ENCODE measurements around the gene CRYGA. TPM values are rescaled to one million over a fixed set of nuclear protein-coding genes. Genes with fewer than 3 reads are reported as not detected.

The CRYGA gene
- total and polyA plus RNA-seq, 4 donors, result 0.36 to 0.43 TPM; not detected in 2

- peak; percentile 43 to 81 (median 57) for DNase-seq (ENCODE audit: low read depth in 4 of 6, low spot score in 6 of 6)
- H3K9me3 ChIP-seq (ENCODE audit: control insufficient read depth, insufficient read depth, low read length), result no peaks in the 10 kb centered on the region
- no peaks in the 10 kb centered on the region for H3K27me3 ChIP-seq (ENCODE audit: control insufficient read depth, insufficient read depth, low read length)
- WGBS (ENCODE audit: insufficient coverage), result 20% methylated on average over 1 of the region's 5 CpGs
- peak overlapping the region; percentile 70 for H3K27ac ChIP-seq (ENCODE audit: low read depth, low read length)
- H3K4me1 ChIP-seq (ENCODE audit: control insufficient read depth, insufficient read depth, low read length), result peaks cover 10% of the 10 kb centered on the region
- H3K4me3 ChIP-seq (ENCODE audit: low read depth, low read length), result peak overlapping the region; percentile 16
- H3K36me3 ChIP-seq (ENCODE audit: control insufficient read depth, insufficient read depth, low read length), result no peaks in the 10 kb centered on the region
These were observed 25.9 kb upstream of the CRYGA start for GRCh38 chr2:208189069-208189809.

GRCh38 chr2:208186893-208187292 is 23.5 kb upstream of the CRYGA start:
- no peaks in the 10 kb centered on the region for H3K36me3 ChIP-seq (ENCODE audit: control insufficient read depth, insufficient read depth, low read length)
- peak in 1 of 6 donors; percentile 59 for DNase-seq (ENCODE audit: low read depth in 4 of 6, low spot score in 6 of 6)
- no peaks in the 10 kb centered on the region for H3K27me3 ChIP-seq (ENCODE audit: control insufficient read depth, insufficient read depth, low read length)
- no peak overlapping the region for H3K4me3 ChIP-seq (ENCODE audit: low read depth, low read length)
- H3K4me1 ChIP-seq (ENCODE audit: control insufficient read depth, insufficient read depth, low read length), result peaks cover 17% of the 10 kb centered on the region
- 83% methylated on average over 1 of the region's 2 CpGs for WGBS (ENCODE audit: insufficient coverage)
- H3K9me3 ChIP-seq (ENCODE audit: control insufficient read depth, insufficient read depth, low read length), result no peaks in the 10 kb centered on the region
- peak overlapping the region; percentile 7 for H3K27ac ChIP-seq (ENCODE audit: low read depth, low read length)

GRCh38 chr2:208186465-208186864 is 23.1 kb upstream of the CRYGA start:
- no peaks in the 10 kb centered on the region for H3K9me3 ChIP-seq (ENCODE audit: control insufficient read depth, insufficient read depth, low read length)
- no peak overlapping the region for H3K27ac ChIP-seq (ENCODE audit: low read depth, low read length)
- peaks cover 17% of the 10 kb centered on the region for H3K4me1 ChIP-seq (ENCODE audit: control insufficient read depth, insufficient read depth, low read length)
- no peaks in the 10 kb centered on the region for H3K36me3 ChIP-seq (ENCODE audit: control insufficient read depth, insufficient read depth, low read length)
- no peaks in the 10 kb centered on the region for H3K27me3 ChIP-seq (ENCODE audit: control insufficient read depth, insufficient read depth, low read length)
- peak in 1 of 6 donors; percentile 35 for DNase-seq (ENCODE audit: low read depth in 4 of 6, low spot score in 6 of 6)
- no peak overlapping the region for H3K4me3 ChIP-seq (ENCODE audit: low read depth, low read length)
- WGBS (ENCODE audit: insufficient coverage), result 33% methylated on average over 4 of the region's 5 CpGs

- Histone ChIP-seq H3K4me1 (ENCODE audit: control insufficient read depth, insufficient read depth, low read length) (peaks cover 17% of the 10 kb centered on the region), H3K27ac (ENCODE audit: low read depth, low read length) (peak overlapping the region; percentile 43), H3K27me3 (ENCODE audit: control insufficient read depth, insufficient read depth, low read length) (no peaks in the 10 kb centered on the region), H3K36me3 (ENCODE audit: control insufficient read depth, insufficient read depth, low read length) (peaks cover 2% of the 10 kb centered on the region), H3K4me3 (ENCODE audit: low read depth, low read length) (no peak overlapping the region), H3K9me3 (ENCODE audit: control insufficient read depth, insufficient read depth, low read length) (no peaks in the 10 kb centered on the region)
- DNase-seq (ENCODE audit: low read depth in 4 of 6, low spot score in 6 of 6), result peak in 2 of 6 donors; percentile 65 to 66
- WGBS (ENCODE audit: insufficient coverage), result 2% methylated on average over 5 of the region's 12 CpGs
These were observed 20.8 kb upstream of the CRYGA start for GRCh38 chr2:208183972-208184705.

- Histone ChIP-seq H3K4me3 (ENCODE audit: low read depth, low read length) (no peak overlapping the region), H3K36me3 (ENCODE audit: control insufficient read depth, insufficient read depth, low read length) (peaks cover 2% of the 10 kb centered on the region), H3K27me3 (ENCODE audit: control insufficient read depth, insufficient read depth, low read length) (no peaks in the 10 kb centered on the region), H3K4me1 (ENCODE audit: control insufficient read depth, insufficient read depth, low read length) (peaks cover 13% of the 10 kb centered on the region), H3K9me3 (ENCODE audit: control insufficient read depth, insufficient read depth, low read length) (no peaks in the 10 kb centered on the region), H3K27ac (ENCODE audit: low read depth, low read length) (no peak overlapping the region)
- DNase-seq (ENCODE audit: low read depth in 4 of 6, low spot score in 6 of 6), result no peak
- 32% methylated on average over 4 of the region's 7 CpGs for WGBS (ENCODE audit: insufficient coverage)
These were observed 20.1 kb upstream of the CRYGA start for GRCh38 chr2:208183526-208183925.

- no peaks in the 10 kb centered on the region for H3K9me3 ChIP-seq (ENCODE audit: control insufficient read depth, insufficient read depth, low read length)
- no peak overlapping the region for H3K4me3 ChIP-seq (ENCODE audit: low read depth, low read length)
- WGBS (ENCODE audit: insufficient coverage), result 38% methylated on average over 1 of the region's 3 CpGs
- peak in 1 of 6 donors; percentile 14 for DNase-seq (ENCODE audit: low read depth in 4 of 6, low spot score in 6 of 6)
- peaks cover 2% of the 10 kb centered on the region for H3K36me3 ChIP-seq (ENCODE audit: control insufficient read depth, insufficient read depth, low read length)
- H3K27ac ChIP-seq (ENCODE audit: low read depth, low read length), result no peak overlapping the region
- no peaks in the 10 kb centered on the region for H3K27me3 ChIP-seq (ENCODE audit: control insufficient read depth, insufficient read depth, low read length)
- H3K4me1 ChIP-seq (ENCODE audit: control insufficient read depth, insufficient read depth, low read length), result peaks cover 12% of the 10 kb centered on the region
These were observed 19.4 kb upstream of the CRYGA start for GRCh38 chr2:208182835-208183234.

GRCh38 chr2:208179028-208179609 is 15.7 kb upstream of the CRYGA start:
- no peaks in the 10 kb centered on the region for H3K27me3 ChIP-seq (ENCODE audit: control insufficient read depth, insufficient read depth, low read length)
- H3K4me1 ChIP-seq (ENCODE audit: control insufficient read depth, insufficient read depth, low read length), result peaks cover 17% of the 10 kb centered on the region
- H3K4me3 ChIP-seq (ENCODE audit: low read depth, low read length), result no peak overlapping the region
- no CpG with 5 or more reads among the region's 4 CpGs for WGBS (ENCODE audit: insufficient coverage)
- no peak overlapping the region for H3K27ac ChIP-seq (ENCODE audit: low read depth, low read length)
- H3K36me3 ChIP-seq (ENCODE audit: control insufficient read depth, insufficient read depth, low read length), result peaks cover 2% of the 10 kb centered on the region
- no peaks in the 10 kb centered on the region for H3K9me3 ChIP-seq (ENCODE audit: control insufficient read depth, insufficient read depth, low read length)
- no peak for DNase-seq (ENCODE audit: low read depth in 4 of 6, low spot score in 6 of 6)

- whole genome bisulfite sequencing (ENCODE audit: insufficient coverage), result 50% methylated on average over 3 of the region's 6 CpGs
- DNase-seq (ENCODE audit: low read depth in 4 of 6, low spot score in 6 of 6), result peak in 2 of 6 donors; percentile 41 to 44
These were observed 12.4 kb upstream of the CRYGA start for GRCh38 chr2:208175840-208176153.

GRCh38 chr2:208175069-208175839 is 11.9 kb upstream of the CRYGA start:
- WGBS (ENCODE audit: insufficient coverage), result no CpG with 5 or more reads among the region's 21 CpGs
- Histone ChIP-seq H3K36me3 (ENCODE audit: control insufficient read depth, insufficient read depth, low read length) (peaks cover 4% of the 10 kb centered on the region), H3K27ac (ENCODE audit: low read depth, low read length) (peak overlapping the region; percentile 22), H3K4me1 (ENCODE audit: control insufficient read depth, insufficient read depth, low read length) (peaks cover 10% of the 10 kb centered on the region), H3K4me3 (ENCODE audit: low read depth, low read length) (no peak overlapping the region), H3K9me3 (ENCODE audit: control insufficient read depth, insufficient read depth, low read length) (no peaks in the 10 kb centered on the region), H3K27me3 (ENCODE audit: control insufficient read depth, insufficient read depth, low read length) (no peaks in the 10 kb centered on the region)
- peak in 5 of 6 donors; percentile 70 to 97 (median 82) for DNase-seq (ENCODE audit: low read depth in 4 of 6, low spot score in 6 of 6)

More at GRCh38 chr2:208175840-208176153, 12.4 kb upstream of the CRYGA start:
- peaks cover 4% of the 10 kb centered on the region for H3K36me3 ChIP-seq (ENCODE audit: control insufficient read depth, insufficient read depth, low read length)
- no peaks in the 10 kb centered on the region for H3K9me3 ChIP-seq (ENCODE audit: control insufficient read depth, insufficient read depth, low read length)
- H3K27me3 ChIP-seq (ENCODE audit: control insufficient read depth, insufficient read depth, low read length), result no peaks in the 10 kb centered on the region
- H3K4me1 ChIP-seq (ENCODE audit: control insufficient read depth, insufficient read depth, low read length), result peaks cover 10% of the 10 kb centered on the region
- H3K27ac ChIP-seq (ENCODE audit: low read depth, low read length), result peak overlapping the region; percentile 22
- H3K4me3 ChIP-seq (ENCODE audit: low read depth, low read length), result no peak overlapping the region
